T1000 (cell line): Measurements from ENCODE around the gene MGAT4A.
"Not testable (repeated sequence)": the region's sequence is repeated elsewhere in the genome, so short reads cannot be mapped to it uniquely, and the experiment has no call there.

Source experiments
- DNase-seq: peaks from one replicate; lab custom pipeline; 2025; ENCODE audit warnings: mixed read lengths; lab: John Stamatoyannopoulos, UW

The MGAT4A gene

DNA sequence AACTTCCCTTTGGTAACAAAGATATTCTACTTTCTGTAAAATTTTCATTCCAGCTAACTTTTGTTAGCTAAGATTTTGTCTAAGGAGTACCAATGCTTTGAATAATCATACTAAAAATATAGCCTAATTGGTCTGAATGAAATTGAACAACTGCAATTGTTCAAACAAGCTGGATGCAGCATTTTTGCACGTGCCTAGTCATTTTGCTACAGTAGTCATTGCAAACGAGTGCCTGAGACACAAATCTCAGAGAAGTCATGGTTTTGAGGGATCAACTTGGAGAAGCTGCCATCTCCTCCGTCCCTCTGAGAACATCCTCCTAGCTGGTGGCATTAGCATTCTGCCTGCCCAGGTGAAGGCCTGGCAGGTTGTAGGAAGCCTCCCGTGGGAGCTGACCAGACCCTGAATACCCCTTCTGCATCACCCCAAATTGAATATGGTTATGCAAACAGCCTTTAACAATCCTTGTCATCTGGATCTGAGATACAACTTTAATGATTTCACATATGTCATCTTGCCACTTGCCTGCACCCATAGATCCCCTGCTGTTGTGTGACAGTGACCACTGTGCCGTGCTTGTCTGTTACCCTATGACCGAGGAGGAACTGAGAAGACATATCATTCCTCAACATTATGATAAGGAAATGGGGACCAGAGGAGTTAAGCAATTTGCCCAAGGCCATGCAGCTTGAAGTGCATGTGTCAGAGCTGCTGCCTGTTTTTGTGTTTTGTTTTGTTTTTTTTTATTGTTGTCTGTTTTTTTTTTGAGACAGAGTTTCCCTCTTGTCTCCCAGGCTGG lies 29.1 kb upstream of the MGAT4A start:
- no peak for DNase-seq

DNA sequence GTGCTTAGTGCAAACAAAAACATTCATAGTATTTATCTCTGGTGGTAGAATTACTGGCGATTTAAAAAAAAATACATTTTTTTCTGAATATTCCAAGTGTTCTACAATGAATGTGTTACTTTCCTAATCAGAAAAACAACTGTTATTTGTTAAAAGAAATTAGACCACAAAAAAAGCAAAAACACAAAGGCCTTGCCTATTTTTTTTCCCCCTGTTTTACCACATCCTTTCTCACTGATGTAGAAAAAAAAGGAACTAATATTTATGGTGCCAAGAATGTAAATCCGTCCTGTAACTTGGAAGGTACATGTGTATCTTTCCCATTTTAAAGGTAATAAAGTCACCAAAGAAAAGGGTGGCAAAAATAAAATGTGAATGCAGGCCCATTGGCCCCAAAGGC lies 28.4 kb upstream of the MGAT4A start:
- DNase-seq = no peak

DNA sequence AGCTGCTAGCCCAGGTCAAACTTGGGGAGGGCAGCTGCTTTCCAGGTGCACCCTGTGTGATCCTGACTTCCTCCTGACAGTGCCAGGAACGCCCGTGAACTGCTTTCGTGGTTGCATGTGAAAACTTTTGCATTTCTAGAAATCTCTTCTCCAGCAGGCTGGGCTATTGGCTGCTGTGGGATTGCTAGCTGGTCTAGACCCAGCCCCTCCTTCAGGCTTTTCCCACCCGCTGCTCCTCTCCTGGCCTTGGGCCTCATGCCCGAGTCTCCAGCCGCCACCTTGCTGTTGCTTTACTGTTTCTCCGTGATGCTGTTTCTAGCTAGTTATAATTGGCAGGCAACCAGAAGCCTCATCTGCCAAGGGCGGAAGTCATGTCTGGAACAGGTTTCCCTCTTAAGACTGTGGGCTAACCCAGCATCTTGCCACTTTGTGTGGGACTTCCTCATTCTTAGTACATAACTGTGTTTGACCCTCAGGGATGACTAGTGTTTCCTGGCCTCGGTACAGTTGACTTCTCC lies 27.0 kb upstream of the MGAT4A start:
- DNase-seq = no peak

DNA sequence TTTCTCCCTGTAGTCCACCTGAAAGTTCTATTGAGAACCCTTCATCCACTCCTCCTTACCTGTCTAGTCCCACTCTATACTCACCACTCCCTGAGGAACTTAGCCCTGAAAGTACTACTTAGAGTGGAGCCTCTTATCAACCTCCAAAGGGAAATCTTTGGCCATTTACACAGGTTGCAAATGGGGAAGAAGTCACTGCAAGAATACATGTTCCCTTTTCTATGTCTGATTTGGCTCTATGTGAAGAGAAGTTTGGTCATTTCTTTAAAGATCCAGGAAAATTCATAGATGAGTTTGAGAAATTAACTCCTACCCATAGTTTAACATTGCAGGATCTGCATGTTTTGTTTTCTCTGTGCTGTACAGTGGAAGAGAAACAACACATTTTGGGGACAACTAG lies 22.9 kb upstream of the MGAT4A start:
- no peak for DNase-seq

DNA sequence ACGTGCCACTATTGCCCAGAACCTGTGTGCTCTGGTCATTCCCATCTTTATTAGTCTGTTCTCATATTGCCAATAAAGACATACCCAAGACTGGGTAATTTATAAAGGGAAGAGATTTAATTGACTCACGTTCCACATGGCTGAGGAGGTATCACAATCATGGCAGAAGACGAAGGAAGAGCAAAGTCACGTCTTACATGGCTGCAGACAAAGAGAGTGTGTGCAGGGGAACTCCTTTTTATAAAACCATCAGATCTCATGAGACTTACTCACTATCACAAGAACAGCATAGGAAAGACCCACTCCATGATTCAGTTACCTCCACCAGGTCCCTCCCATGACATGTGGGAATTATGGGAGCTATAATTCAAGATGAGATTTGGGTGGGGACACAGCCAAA lies 21.8 kb upstream of the MGAT4A start:
- DNase-seq = not testable (repeated sequence)

DNA sequence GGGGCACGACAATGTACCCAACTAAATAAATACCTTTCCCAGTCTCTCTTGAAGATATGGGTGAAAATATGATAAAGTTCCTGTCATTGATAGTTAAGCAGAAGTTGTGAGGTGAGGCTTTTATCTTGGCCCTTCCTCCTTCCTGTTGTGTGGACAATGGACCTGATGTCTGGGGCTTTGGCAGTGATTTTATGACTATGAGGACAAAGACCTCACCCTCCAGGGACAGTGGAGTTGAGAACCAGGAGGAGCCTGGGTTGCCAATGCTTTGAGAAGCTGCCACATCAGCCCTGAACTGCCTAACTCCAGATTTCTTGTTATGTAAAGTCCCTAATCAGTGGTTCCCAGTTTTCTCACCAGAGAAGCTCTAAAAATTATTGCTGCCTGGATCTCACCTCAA lies 20.8 kb upstream of the MGAT4A start:
- DNase-seq = no peak

DNA sequence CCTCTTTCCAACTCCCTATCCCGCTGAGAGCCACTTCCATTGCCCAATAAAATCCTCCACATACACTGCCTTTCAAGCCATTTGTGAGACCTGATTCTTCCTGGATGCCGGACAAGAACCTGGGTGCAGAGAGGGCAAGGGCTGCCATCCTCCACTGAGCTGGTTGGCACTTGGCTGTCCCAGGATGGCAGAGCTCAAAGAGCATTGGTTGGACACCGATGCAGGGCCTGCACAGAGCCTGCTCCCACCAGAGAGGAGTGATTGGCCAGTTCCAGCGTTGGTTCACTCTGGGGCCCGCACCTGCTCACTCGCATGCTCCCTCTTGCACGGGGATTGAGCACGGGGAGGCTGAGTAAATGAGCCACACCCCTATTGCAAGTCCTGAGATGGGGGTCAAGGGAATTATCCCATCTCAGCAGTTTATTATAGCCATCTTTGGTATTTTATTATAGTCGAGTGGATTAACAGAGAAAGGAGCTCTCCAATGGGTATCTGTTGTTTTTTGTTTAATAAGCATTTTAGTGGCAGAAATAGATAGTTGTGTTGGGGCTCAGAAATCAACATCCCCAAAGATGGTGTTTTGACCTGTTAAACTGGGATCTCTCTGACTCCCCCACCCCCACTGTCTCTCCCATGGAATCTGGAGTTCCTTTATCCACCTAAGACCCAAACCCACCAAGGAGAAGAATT lies 19.8 kb upstream of the MGAT4A start:
- DNase-seq = no peak

DNA sequence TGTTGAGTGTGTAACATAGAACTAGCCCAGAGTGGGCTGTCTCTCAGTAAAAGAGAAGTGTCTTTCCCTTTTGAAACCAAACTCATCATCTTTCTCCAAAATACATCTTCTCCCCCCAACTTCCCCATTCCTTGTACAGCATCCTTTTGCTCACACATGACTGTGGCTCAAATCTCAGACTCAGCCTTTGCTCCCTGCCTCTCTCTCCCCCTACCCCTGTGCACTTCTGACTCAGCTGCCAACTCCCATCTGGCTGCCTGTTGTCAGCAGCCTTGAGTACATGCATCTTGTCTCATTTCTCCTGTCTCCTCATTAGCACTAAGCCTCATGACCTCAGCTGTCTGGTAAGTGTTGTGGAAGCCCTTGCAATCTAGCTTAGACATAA lies 18.1 kb upstream of the MGAT4A start:
- no peak for DNase-seq

DNA sequence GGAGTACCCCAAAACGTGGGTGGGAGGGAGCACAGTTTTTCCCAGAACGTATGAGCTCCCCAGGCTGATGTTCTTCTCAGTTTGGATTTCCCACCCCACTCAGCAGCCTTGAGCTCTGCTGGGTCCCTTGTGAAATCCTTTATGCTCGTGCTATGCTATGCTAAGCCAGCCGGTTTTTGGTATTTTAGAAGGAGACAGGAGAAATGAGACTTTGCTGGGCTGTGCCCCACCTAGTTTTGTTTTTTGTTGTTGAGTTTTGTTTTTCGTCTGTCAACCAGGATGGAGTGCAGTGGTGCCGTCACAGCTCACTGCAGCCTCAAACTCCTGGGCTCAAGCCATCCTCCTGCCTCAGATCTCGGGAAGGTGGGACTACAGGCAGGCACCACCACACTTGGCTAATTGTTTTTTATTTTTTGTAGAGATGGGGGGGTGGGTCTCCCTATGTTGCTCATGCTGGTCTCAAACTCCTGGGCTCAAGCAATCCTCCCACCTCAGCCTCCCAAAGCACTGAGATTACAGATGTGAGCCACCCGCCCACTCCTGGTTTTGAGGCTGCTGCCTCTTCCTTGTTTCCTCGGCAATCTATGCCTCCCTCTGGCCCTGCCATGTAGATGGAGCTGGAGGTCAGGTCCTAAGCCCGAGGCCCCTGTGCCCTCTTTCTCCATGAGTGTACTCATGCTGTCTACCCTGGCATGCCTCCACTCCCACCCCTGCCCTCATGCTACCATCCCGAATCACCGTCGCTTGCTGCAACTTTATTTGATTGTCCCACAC lies 17.5 kb upstream of the MGAT4A start:
- DNase-seq = no peak

DNA sequence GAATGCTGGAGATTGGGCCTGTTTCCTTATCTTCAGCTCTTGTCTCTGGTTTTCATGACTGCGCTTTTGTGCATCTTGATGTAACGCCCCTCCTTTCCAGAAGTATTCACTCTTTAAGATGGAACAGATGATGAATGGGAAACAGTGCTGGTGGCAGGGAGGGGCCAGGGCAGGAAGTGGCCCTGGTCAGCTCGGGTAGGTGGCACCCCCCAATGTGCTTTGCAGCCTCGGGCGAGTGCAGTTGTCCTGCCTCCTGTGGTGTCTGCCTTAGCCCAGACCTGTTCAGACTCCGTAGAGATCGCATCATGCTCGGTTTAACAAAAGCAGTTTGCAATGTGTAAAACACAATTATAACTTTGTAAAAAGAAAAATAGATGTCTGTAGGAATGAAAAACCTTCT lies 17.0 kb upstream of the MGAT4A start:
- DNase-seq = no peak

DNA sequence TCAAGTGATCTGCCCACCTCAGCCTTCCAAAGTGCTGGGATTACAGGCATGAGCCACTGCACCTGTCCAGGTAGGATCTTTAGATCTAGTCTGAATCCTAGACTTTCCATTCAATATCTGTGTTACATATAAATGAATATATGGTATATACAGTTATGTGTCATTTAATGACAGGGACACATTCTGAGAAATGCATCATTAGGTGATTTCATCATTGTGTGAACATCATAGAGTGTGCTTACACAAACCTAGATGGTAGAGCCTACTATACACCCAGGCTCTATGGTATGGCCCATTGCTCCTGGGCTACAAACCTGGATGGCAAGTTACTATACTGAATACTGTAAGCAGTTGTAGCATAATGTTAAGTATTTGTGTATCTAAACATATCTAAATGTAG lies 15.5 kb upstream of the MGAT4A start:
- DNase-seq = no peak

DNA sequence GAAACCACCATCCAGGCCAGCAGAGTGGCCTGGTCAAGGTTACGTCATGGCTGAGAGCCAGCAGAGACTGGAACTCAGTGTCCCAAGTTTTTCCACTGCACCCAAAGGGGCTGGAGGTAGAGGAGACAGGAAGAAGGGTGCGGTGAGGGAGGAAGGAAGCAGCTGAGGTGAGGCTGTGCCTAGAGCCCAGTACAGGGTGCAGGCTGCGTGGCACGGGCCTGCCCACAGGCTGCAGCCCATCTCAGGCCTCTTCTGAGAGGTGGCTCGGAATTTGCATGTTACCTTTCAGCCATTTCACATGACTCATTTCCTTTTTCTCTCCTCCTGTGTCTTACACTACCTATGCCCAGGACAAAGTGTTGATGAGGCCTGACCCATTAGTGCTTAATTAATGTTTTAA lies 13.7 kb upstream of the MGAT4A start:
- DNase-seq = no peak

DNA sequence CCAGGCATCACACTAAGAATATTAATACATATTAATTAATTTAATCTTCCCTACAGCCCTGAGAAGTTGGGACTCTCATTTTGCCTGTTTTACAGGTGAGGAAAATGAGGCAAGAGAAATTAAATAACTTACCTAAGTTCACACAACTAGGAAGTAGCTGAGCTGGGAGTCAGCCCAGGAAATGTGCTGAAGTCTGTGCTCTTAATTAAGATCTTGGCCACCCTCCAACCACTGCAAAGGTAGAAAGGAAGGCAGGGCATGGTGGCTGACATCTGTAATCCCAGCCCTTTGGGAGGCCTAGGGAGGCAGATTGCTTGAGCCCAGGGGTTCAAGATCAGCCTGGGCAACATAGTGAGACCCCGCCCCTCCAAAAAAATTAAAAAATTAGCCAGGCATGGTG lies 12.9 kb upstream of the MGAT4A start:
- no peak for DNase-seq

DNA sequence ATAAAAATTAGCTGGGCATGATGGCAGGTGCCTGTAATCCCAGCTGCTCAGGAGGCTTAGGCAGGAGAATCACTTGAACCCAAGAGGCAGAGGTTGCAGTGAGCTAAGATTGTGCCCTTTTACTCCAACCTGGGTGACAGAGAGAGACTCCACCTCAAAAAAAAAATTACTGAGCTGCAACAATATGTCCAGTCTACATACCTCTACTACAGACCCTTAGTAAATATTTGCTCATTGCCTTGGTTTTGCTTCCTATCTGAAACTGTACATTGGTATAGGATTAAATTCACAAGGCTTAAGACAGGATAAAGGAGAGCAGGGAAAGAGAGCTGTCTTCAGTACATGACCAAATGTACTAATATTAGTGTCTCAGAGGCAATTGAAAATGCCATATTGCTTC lies 8.1 kb upstream of the MGAT4A start:
- DNase-seq = no peak

DNA sequence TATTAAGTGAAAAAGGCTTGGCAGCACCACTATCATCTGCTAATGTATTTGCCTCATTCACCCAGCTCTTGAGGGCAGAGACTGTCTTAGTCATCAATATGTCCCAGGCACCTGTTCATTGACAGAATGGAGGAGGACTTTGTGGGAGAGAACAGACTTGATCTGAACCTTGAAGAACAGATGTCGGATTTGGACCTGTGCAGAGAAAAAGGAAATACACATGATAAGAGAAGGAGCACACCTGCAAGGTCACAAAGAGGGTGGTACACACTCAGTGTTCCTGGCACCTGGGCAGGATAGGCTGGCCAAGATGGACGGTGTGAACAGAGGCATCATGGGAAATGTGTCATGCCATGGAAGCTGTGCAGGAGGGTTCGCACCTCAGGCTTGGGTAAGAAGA lies 7.4 kb upstream of the MGAT4A start:
- no peak for DNase-seq

DNA sequence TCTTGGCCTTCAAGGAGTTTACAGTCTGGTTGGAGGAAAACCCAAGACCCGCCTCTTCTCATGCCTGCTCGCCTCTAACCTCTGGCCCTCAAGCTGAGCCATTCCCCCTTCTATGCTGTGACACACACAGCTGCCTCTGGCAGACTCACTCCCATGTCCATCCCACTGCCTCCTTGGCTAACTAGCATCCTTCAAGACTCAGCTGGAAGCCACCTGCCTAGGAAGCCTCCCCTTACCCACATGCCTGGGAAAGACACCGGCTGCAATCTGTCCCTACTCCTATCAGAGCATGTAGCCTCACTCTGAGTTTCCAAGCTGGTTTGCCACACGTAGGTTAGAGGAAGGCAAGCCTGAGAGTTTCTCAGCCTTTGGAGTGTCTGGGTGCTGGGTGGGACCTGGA lies 6.9 kb upstream of the MGAT4A start:
- no peak for DNase-seq

DNA sequence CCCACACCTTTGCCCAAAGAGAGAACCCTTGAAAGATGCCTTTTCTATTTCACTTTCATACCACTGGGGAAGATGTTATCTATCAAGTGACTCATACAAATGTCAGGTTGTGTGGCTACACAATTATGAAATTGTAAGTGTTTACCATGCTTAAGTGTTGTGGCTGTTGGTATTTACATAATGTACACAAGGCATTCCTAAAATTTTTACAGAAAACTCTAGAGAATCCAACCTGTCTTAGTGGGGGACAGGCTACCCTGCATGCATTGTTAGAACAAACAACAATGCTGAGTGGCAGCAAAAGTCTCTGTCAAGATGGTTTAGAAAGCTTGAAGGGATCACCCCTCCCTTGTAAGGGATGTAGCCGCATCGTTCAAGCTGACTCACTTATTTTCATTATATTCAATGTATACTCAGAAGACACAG lies 5.5 kb upstream of the MGAT4A start:
- DNase-seq = no peak

DNA sequence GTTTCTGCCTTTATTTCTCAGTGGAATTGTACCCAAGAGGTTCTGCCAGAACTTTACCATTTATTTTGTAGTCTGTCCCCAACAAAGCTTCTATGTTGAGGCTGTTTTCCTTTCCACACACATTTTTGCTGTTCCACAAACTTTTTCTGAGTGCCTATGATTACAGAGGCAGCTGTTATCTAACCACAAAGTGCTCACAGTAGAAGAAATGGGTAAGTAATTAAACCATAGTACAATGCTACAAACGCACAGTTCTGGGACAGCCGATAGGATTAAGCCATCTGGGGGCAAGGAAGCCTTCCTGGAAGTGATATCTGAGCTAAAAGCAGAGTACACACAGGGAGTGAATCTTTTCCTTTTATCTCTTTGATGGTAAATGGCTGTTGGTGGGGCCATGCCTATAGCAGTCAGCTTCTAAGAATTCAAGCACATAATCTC lies 3.9 kb upstream of the MGAT4A start:
- no peak for DNase-seq

DNA sequence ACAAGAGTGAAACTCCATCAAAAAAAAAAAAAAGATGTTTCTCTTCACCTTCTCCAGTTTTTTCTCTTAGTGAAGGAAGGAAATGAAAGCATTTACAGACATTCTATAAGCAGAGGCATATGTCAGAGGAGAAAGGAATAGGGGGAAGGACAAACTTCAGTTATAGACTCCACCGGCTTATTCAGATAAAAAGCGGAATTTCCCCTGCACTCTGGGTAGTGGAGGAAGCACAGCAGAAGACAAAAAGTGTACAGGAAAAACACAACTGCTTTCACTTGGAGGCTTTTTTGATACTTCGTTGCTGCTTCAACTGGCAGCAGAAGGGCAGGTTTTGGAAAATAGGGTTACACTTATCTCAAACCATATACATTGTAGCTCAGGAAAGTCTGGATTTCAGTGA lies 3.2 kb upstream of the MGAT4A start:
- no peak for DNase-seq

DNA sequence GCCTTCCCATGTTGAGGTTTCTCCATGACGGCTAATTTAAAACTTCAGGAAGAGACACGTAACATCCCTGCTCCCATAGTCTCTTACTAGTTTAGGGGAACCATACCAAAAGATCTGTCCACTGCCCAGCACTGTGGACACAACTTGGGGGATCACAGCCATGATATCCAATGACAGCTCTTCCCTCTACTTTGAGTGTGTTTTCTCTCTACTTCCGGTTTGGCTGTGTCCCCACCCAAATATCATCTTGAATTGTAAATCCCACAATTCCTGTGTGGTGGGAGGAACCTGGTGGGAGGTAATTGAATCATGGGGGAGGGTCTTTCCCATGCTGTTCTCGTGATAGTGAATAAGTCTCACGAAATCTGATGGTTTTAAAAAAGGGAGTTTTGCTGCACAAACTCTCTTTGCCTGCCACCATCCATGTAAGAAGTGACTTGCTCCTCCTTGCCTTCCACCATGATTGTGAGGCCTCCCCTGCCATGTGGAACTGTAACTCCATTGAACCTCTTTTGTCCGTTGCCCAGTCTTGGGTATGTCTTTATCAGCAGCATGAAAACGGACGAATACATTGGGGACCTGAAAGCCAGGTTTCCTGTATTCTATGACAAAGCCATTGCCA lies 1.6 kb upstream of the MGAT4A start:
- no peak for DNase-seq

DNA sequence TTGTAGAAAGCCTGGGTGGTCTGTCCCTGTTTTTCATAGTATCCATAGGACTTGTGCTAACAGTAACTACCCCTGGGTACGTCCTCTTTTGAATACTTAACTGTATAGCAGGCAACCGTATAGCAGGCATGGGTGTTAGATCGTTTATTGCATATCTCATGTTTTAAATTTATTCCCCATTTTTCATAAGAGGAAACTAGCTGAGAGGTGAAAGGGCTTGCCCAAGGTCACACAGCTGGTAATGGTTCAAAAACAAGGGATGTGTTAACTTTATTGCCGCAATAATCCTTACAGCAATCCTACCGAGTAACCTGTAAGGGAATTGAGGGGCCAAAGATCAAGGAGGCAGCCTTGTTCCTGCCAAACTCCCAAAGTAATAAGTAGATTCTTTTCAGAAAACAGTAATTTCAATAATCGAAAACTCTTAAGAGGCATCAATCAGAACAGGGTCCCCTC lies 990 bp upstream of the MGAT4A start:
- DNase-seq = no peak

DNA sequence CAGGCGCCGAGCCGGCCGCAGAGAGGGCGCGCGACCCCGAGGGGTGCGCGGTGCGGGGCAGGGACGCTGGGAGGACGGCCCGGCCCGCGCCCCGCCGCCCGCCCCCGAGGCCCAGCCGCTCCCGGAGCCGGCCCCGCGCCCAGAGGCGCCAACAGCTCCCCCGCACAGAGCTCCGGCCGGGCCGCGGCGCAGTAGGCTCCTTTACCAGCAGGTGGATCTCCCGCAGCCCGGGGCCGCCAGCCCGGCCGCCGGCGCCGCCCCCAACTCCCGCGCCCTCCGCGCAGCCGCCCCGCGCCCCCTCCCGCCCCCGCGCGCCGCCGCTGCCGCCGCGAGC lies 258 bp downstream of the MGAT4A start:
- no peak for DNase-seq
